Stimulated activated CD4-positive, alpha-beta T cell treated with anti-CD3 and anti-CD28 coated beads, Interleukin-2, amount 100 ng/mL, for 24 hours (primary cell): Measurements from ENCODE around the gene SPG11.
"Not testable (repeated sequence)": the region's sequence is repeated elsewhere in the genome, so short reads cannot be mapped to it uniquely, and the experiment has no call there.

ENCODE experiments used
- DNase-seq, 2 donors: peaks; one replicate each; pipeline ENCODE4 v3.0.0-alpha.2; 2020

SPG11 gene

GRCh38 chr15:44663410-44664308, at the start of gene SPG11:
Gene SPG11, minus strand, starts transcription at chr15:44663662. Its CDS starts 15 bp downstream, at chr15:44663647.
- DNase-seq = peak; percentile 97

GRCh38 chr15:44712346-44713005, 49.0 kb upstream of the SPG11 start:
- peak; percentile 67 to 71 for DNase-seq

GRCh38 chr15:44711743-44712345, 48.4 kb upstream of the SPG11 start:
- DNase-seq = peak; percentile 63 to 68

GRCh38 chr15:44711096-44711742, 47.8 kb upstream of the SPG11 start, which contains the start of the genes B2M and PATL2:
Gene B2M, plus strand, starts transcription at chr15:44711517. Its CDS starts 30 bp downstream, at chr15:44711547.
Gene PATL2, minus strand, starts transcription at chr15:44711323. Its CDS starts 34,833 bp downstream, at chr15:44676490.
- DNase-seq = peak; percentile 94 to 95

GRCh38 chr15:44710236-44711095, 47.0 kb upstream of the SPG11 start:
- peak in 1 of 2 donors; percentile 43 for DNase-seq

GRCh38 chr15:44706946-44707636, 43.6 kb upstream of the SPG11 start:
- no peak for DNase-seq

- no peak for DNase-seq
These were observed 42.9 kb upstream of the SPG11 start for GRCh38 chr15:44706401-44706800.

GRCh38 chr15:44705986-44706385, 42.5 kb upstream of the SPG11 start:
- DNase-seq = no peak

GRCh38 chr15:44700676-44701075, 37.2 kb upstream of the SPG11 start:
- DNase-seq = not testable (repeated sequence)

- no peak for DNase-seq
These were observed 35.2 kb upstream of the SPG11 start for GRCh38 chr15:44698641-44699040.

GRCh38 chr15:44697014-44697413, 33.6 kb upstream of the SPG11 start:
- no peak for DNase-seq

- DNase-seq = no peak
These were observed 31.8 kb upstream of the SPG11 start for GRCh38 chr15:44695294-44695693.

GRCh38 chr15:44694416-44694815, 31.0 kb upstream of the SPG11 start:
- no peak for DNase-seq

GRCh38 chr15:44692659-44693058, 29.2 kb upstream of the SPG11 start:
- DNase-seq = no peak

- not testable (repeated sequence) for DNase-seq
These were observed 26.8 kb upstream of the SPG11 start for GRCh38 chr15:44690245-44690644.

GRCh38 chr15:44689318-44689717, 25.9 kb upstream of the SPG11 start:
- not testable (repeated sequence) for DNase-seq

- peak; percentile 72 to 73 for DNase-seq
These were observed 19.6 kb upstream of the SPG11 start for GRCh38 chr15:44682809-44683682.

GRCh38 chr15:44682211-44682610, 18.7 kb upstream of the SPG11 start:
- no peak for DNase-seq

GRCh38 chr15:44676676-44677075, 13.2 kb upstream of the SPG11 start:
- DNase-seq = peak; percentile 40 to 46

- no peak for DNase-seq
These were observed 12.4 kb upstream of the SPG11 start for GRCh38 chr15:44675911-44676310.
